ENCODE measurements around the gene PJA2. TPM values are rescaled to one million over a fixed set of nuclear protein-coding genes. Genes with fewer than 3 reads are reported as not detected.

The PJA2 gene
- polyA plus RNA-seq, 2 of the 4 experiments (the other 2 are of a cell fraction), result 24.9 to 56.5 TPM

- FAIRE-seq, result no peak
- POLR2A ChIA-PET, result no interaction called here
- CTCF ChIA-PET, result no interaction called here
- 75% methylated on average over 3 of the region's 3 CpGs for WGBS (ENCODE audit: missing lambda C conversion rate)
- H3K4me3 ChIP-seq, result no peak overlapping the region
- TF ChIP-seq FOSB (CRISPR knock-in tag; IDR thresholded peaks at IDR 0.05) (no peak), MAFK (IDR thresholded peaks at IDR 0.05; ENCODE audit: partially characterized antibody) (peak; percentile 87)
- ATAC-seq, result no peak
- H3K4me1 ChIP-seq, result no peaks in the 10 kb centered on the region
- no peak overlapping the region for H3K4me2 ChIP-seq
- no peak for DNase-seq (ENCODE audit: low read depth in 1 of 2, low spot score in 1 of 2)
- H3K9me3 ChIP-seq, result no peaks in the 10 kb centered on the region
- no peak overlapping the region for H3K27ac ChIP-seq
Measured at GRCh38 chr5:109359642-109360041, 50.1 kb downstream of the PJA2 start.

- TF ChIP-seq CHD4 (IDR thresholded peaks at IDR 0.05; ENCODE audit: borderline replicate concordance) (no peak), NFE2L2 (conservative IDR thresholded peaks at IDR 0.05; ENCODE audit: low read length) (no peak), RFX5 (IDR thresholded peaks at IDR 0.05) (no peak), MAZ (IDR thresholded peaks at IDR 0.05; ENCODE audit: borderline replicate concordance, low read depth, low read length) (no peak), FOSB (CRISPR knock-in tag; IDR thresholded peaks at IDR 0.05) (no peak), CEBPB (IDR thresholded peaks at IDR 0.05) (no peak), HDAC2 (IDR thresholded peaks at IDR 0.05) (no peak), NPAS2 (CRISPR knock-in tag; IDR thresholded peaks at IDR 0.05; ENCODE audit: borderline replicate concordance) (no peak)
- Histone ChIP-seq H3K27ac (no peak overlapping the region), H3K9me3 (no peaks in the 10 kb centered on the region), H3K4me2 (no peak overlapping the region), H3K4me3 (no peak overlapping the region), H3K4me1 (no peaks in the 10 kb centered on the region)
- WGBS (ENCODE audit: missing lambda C conversion rate), result 91% methylated on average over 2 of the region's 2 CpGs
- ChIA-PET POLR2A (no interaction called here), CTCF (interaction anchor here (0.8 kb wide), 1 partner anchor 11 kb away, joined by 3 read pairs; no protein-coding TSS in a partner anchor)
- DNase-seq (ENCODE audit: low read depth in 1 of 2, low spot score in 1 of 2) (no peak), FAIRE-seq (no peak), ATAC-seq (no peak)
Measured at GRCh38 chr5:109357807-109358206, 52.0 kb downstream of the PJA2 start.

- Histone ChIP-seq H3K4me1 (no peaks in the 10 kb centered on the region), H3K4me3 (no peak overlapping the region), H3K9me3 (no peaks in the 10 kb centered on the region), H3K4me2 (no peak overlapping the region), H3K27ac (no peak overlapping the region)
- FAIRE-seq (no peak), DNase-seq (ENCODE audit: low read depth in 1 of 2, low spot score in 1 of 2) (no peak), ATAC-seq (peak in 1 of 2 experiments; percentile 30; a peak in 3 of 6 replicates)
- 90% methylated on average over 2 of the region's 2 CpGs for WGBS (ENCODE audit: missing lambda C conversion rate)
- POLR2A ChIA-PET, result no interaction called here
- CTCF ChIA-PET, result no interaction called here
- TF ChIP-seq CBX8 (IDR thresholded peaks at IDR 0.05) (no peak), CHD2 (IDR thresholded peaks at IDR 0.05; ENCODE audit: low read length, partially characterized antibody) (no peak), ESRRA (IDR thresholded peaks at IDR 0.05; ENCODE audit: borderline replicate concordance, low read length) (no peak)
Measured at GRCh38 chr5:109354761-109355160, 55.0 kb downstream of the PJA2 start.

- TF ChIP-seq BCL3 (IDR thresholded peaks at IDR 0.05) (no peak), REST (IDR thresholded peaks at IDR 0.05) (no peak), HOXA7 (CRISPR knock-in tag; IDR thresholded peaks at IDR 0.05) (no peak), BHLHE40 (IDR thresholded peaks at IDR 0.05; ENCODE audit: low read depth, low read length) (no peak), RCOR1 (IDR thresholded peaks at IDR 0.05; ENCODE audit: low read depth, low read length) (no peak), FOXS1 (CRISPR knock-in tag; IDR thresholded peaks at IDR 0.05) (no peak), RARB (CRISPR knock-in tag; IDR thresholded peaks at IDR 0.05) (no peak), KDM1A (IDR thresholded peaks at IDR 0.05; ENCODE audit: low read depth) (no peak), JUN (IDR thresholded peaks at IDR 0.05) (no peak), CEBPB (IDR thresholded peaks at IDR 0.05) (no peak), RAD21 (conservative IDR thresholded peaks at IDR 0.05 in 1 of 2, IDR thresholded peaks at IDR 0.05 in 1 of 2) (no peak), POLR2AphosphoS2 (conservative IDR thresholded peaks at IDR 0.05; ENCODE audit: low read length) (no peak), ATOH8 (CRISPR knock-in tag; IDR thresholded peaks at IDR 0.05; ENCODE audit: low read depth) (no peak), CHD4 (IDR thresholded peaks at IDR 0.05; ENCODE audit: borderline replicate concordance) (no peak)
- Histone ChIP-seq H3K4me2 (no peak overlapping the region), H3K4me1 (no peaks in the 10 kb centered on the region), H3K4me3 (no peak overlapping the region), H3K27ac (no peak overlapping the region), H3K9me3 (no peaks in the 10 kb centered on the region)
- FAIRE-seq (peak; percentile 7), DNase-seq (ENCODE audit: low read depth in 1 of 2, low spot score in 1 of 2) (no peak), ATAC-seq (no peak)
- WGBS (ENCODE audit: missing lambda C conversion rate), result 89% methylated on average over 2 of the region's 2 CpGs
- CTCF ChIA-PET, result no interaction called here
- POLR2A ChIA-PET, result no interaction called here
Measured at GRCh38 chr5:109351988-109352864, 57.5 kb downstream of the PJA2 start.
